ENCODE data around the gene F12.

F12 gene

DNA sequence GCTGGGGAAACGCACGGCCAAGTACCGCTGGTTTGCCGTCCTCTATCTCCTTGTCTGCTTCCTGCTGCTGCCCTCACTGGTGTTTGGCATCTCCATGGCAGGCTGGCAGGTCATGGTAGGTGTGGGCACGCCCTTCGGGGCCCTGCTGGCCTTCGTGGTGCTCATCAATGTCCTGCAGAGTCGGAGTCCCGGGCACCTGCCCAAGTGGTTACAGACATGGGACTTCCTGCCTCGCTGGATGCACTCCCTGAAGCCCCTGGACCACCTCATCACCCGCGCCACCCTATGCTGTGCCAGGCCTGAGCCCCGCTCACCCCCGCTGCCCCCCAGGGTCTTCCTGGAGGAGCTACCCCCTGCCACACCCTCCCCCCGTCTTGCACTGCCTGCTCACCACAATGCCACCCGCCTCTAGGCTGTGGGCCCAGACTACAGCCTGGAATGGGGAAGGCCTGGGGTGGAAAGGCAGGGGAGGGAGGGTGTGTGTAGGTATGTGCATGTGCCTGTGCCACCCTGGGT, 11.4 kb downstream of the F12 start:
- ATAC-seq, result no peak
- TF ChIP-seq SNAI2 (CRISPR knock-in tag; IDR thresholded peaks at IDR 0.05), result no peak
- TF ChIP-seq ZNF565 (CRISPR knock-in tag; conservative IDR thresholded peaks at IDR 0.05; ENCODE audit: low read depth), result no peak
- no peak for TF ChIP-seq ESRRG (CRISPR knock-in tag; IDR thresholded peaks at IDR 0.05)

DNA sequence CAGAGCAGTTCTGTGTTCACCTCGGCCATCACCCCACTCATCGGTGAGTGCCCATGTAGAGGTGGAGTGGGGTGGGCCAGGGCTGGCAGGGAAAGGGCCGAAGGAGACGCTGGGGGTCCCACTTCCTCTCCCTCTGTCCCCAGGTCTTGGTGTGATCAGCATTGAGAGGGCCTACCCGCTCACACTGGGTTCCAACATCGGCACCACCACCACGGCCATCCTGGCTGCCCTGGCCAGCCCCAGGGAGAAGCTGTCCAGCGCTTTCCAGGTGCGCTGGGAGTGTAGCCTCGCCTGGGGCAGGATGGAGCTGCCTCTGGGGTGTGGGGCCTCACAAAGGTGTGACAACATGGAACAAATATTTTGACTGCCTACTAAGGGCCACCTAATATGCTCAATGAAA, 12.6 kb downstream of the F12 start:
- no peak for ATAC-seq
- TF ChIP-seq ZNF565 (CRISPR knock-in tag; conservative IDR thresholded peaks at IDR 0.05; ENCODE audit: low read depth), result no peak
- TF ChIP-seq, protein P1, sequence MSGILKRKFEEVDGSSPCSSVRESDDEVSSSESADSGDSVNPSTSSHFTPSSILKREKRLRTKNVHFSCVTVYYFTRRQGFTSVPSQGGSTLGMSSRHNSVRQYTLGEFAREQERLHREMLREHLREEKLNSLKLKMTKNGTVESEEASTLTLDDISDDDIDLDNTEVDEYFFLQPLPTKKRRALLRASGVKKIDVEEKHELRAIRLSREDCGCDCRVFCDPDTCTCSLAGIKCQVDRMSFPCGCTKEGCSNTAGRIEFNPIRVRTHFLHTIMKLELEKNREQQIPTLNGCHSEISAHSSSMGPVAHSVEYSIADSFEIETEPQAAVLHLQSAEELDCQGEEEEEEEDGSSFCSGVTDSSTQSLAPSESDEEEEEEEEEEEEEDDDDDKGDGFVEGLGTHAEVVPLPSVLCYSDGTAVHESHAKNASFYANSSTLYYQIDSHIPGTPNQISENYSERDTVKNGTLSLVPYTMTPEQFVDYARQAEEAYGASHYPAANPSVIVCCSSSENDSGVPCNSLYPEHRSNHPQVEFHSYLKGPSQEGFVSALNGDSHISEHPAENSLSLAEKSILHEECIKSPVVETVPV (CRISPR knock-in tag; IDR thresholded peaks at IDR 0.05), result no peak
- TF ChIP-seq ESRRG (CRISPR knock-in tag; IDR thresholded peaks at IDR 0.05), result no peak

DNA sequence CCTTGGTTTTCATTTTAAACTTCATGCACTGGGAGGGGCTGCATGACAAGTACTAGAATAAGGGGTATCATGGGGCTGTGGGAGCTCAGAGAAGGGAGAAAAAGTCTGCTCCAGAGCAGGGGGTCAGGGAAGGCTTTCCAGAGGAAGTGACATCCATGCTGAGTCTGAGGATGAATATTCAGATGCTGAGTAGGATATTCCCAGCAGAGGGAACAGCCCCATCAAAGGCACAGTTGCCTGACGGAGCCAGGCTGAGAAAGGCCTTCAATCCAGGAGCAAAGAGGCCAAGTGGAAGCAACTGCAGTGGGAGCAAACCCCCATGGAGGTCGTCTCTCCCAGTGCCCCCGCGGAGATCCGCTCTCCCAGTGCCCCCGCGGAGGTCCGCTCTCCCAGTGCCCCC, 13.3 kb downstream of the F12 start:
- TF ChIP-seq, protein P2, sequence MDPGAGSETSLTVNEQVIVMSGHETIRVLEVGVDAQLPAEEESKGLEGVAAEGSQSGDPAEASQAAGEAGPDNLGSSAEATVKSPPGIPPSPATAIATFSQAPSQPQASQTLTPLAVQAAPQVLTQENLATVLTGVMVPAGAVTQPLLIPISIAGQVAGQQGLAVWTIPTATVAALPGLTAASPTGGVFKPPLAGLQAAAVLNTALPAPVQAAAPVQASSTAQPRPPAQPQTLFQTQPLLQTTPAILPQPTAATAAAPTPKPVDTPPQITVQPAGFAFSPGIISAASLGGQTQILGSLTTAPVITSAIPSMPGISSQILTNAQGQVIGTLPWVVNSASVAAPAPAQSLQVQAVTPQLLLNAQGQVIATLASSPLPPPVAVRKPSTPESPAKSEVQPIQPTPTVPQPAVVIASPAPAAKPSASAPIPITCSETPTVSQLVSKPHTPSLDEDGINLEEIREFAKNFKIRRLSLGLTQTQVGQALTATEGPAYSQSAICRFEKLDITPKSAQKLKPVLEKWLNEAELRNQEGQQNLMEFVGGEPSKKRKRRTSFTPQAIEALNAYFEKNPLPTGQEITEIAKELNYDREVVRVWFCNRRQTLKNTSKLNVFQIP (CRISPR knock-in tag; IDR thresholded peaks at IDR 0.05; ENCODE audit: borderline replicate concordance, low read depth), result no peak
- TF ChIP-seq TOX (CRISPR knock-in tag; IDR thresholded peaks at IDR 0.05; ENCODE audit: borderline replicate concordance), result no peak
- TF ChIP-seq, protein P1 (CRISPR knock-in tag; IDR thresholded peaks at IDR 0.05), result no peak
- TF ChIP-seq ARNTL (CRISPR knock-in tag; IDR thresholded peaks at IDR 0.05; ENCODE audit: borderline replicate concordance, low read depth), result no peak
- TF ChIP-seq, protein P3, sequence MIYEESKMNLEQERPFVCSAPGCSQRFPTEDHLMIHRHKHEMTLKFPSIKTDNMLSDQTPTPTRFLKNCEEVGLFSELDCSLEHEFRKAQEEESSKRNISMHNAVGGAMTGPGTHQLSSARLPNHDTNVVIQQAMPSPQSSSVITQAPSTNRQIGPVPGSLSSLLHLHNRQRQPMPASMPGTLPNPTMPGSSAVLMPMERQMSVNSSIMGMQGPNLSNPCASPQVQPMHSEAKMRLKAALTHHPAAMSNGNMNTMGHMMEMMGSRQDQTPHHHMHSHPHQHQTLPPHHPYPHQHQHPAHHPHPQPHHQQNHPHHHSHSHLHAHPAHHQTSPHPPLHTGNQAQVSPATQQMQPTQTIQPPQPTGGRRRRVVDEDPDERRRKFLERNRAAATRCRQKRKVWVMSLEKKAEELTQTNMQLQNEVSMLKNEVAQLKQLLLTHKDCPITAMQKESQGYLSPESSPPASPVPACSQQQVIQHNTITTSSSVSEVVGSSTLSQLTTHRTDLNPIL (CRISPR knock-in tag; IDR thresholded peaks at IDR 0.05; ENCODE audit: low read depth), result no peak
- no peak for TF ChIP-seq PPARA (CRISPR knock-in tag; IDR thresholded peaks at IDR 0.05; ENCODE audit: borderline replicate concordance)
- TF ChIP-seq ESRRG (CRISPR knock-in tag; IDR thresholded peaks at IDR 0.05), result no peak
- TF ChIP-seq CSDC2 (CRISPR knock-in tag; IDR thresholded peaks at IDR 0.05), result no peak
- TF ChIP-seq, protein P4, sequence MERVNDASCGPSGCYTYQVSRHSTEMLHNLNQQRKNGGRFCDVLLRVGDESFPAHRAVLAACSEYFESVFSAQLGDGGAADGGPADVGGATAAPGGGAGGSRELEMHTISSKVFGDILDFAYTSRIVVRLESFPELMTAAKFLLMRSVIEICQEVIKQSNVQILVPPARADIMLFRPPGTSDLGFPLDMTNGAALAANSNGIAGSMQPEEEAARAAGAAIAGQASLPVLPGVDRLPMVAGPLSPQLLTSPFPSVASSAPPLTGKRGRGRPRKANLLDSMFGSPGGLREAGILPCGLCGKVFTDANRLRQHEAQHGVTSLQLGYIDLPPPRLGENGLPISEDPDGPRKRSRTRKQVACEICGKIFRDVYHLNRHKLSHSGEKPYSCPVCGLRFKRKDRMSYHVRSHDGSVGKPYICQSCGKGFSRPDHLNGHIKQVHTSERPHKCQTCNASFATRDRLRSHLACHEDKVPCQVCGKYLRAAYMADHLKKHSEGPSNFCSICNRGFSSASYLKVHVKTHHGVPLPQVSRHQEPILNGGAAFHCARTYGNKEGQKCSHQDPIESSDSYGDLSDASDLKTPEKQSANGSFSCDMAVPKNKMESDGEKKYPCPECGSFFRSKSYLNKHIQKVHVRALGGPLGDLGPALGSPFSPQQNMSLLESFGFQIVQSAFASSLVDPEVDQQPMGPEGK (CRISPR knock-in tag; IDR thresholded peaks at IDR 0.05; ENCODE audit: borderline replicate concordance), result no peak
- no peak for TF ChIP-seq SNAI2 (CRISPR knock-in tag; IDR thresholded peaks at IDR 0.05)
- TF ChIP-seq ZFP30 (CRISPR knock-in tag; IDR thresholded peaks at IDR 0.05), result no peak
- TF ChIP-seq ZFP3 (CRISPR knock-in tag; IDR thresholded peaks at IDR 0.05), result no peak
- ATAC-seq, result no peak

DNA sequence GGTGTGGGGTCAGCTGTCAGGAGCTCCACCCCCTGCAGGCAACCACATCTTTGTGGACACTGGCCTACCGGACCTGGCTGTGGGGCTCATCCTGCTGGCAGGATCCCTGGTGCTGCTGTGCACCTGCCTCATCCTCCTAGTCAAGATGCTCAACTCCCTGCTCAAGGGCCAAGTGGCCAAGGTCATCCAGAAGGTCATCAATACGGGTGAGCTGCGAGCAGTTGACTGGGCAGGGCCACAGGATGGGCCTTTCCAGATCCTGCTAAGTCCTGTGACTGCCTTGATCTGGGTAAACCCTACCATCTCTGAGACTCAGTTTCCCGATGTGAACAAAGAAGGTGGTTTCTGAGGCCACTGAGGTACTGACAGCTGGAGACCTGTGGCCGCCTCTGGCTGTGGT, 15.4 kb downstream of the F12 start:
- ATAC-seq, result no peak
- TF ChIP-seq ZNF565 (CRISPR knock-in tag; conservative IDR thresholded peaks at IDR 0.05; ENCODE audit: low read depth) (no peak), OSR1 (CRISPR knock-in tag; IDR thresholded peaks at IDR 0.05) (no peak), CSDC2 (CRISPR knock-in tag; IDR thresholded peaks at IDR 0.05) (no peak), ISL1 (CRISPR knock-in tag; IDR thresholded peaks at IDR 0.05) (no peak), ZFP30 (CRISPR knock-in tag; IDR thresholded peaks at IDR 0.05) (no peak), ZNF8 (CRISPR knock-in tag; IDR thresholded peaks at IDR 0.05) (no peak), ZFP3 (CRISPR knock-in tag; IDR thresholded peaks at IDR 0.05) (no peak), TOX (CRISPR knock-in tag; IDR thresholded peaks at IDR 0.05; ENCODE audit: borderline replicate concordance) (no peak), ESRRG (CRISPR knock-in tag; IDR thresholded peaks at IDR 0.05) (no peak), ZNF70 (CRISPR knock-in tag; IDR thresholded peaks at IDR 0.05) (no peak)
- TF ChIP-seq, protein P2 (CRISPR knock-in tag; IDR thresholded peaks at IDR 0.05; ENCODE audit: borderline replicate concordance, low read depth), result no peak
- TF ChIP-seq, protein P5, sequence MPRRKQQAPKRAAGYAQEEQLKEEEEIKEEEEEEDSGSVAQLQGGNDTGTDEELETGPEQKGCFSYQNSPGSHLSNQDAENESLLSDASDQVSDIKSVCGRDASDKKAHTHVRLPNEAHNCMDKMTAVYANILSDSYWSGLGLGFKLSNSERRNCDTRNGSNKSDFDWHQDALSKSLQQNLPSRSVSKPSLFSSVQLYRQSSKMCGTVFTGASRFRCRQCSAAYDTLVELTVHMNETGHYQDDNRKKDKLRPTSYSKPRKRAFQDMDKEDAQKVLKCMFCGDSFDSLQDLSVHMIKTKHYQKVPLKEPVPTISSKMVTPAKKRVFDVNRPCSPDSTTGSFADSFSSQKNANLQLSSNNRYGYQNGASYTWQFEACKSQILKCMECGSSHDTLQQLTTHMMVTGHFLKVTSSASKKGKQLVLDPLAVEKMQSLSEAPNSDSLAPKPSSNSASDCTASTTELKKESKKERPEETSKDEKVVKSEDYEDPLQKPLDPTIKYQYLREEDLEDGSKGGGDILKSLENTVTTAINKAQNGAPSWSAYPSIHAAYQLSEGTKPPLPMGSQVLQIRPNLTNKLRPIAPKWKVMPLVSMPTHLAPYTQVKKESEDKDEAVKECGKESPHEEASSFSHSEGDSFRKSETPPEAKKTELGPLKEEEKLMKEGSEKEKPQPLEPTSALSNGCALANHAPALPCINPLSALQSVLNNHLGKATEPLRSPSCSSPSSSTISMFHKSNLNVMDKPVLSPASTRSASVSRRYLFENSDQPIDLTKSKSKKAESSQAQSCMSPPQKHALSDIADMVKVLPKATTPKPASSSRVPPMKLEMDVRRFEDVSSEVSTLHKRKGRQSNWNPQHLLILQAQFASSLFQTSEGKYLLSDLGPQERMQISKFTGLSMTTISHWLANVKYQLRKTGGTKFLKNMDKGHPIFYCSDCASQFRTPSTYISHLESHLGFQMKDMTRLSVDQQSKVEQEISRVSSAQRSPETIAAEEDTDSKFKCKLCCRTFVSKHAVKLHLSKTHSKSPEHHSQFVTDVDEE (CRISPR knock-in tag; IDR thresholded peaks at IDR 0.05), result no peak
- TF ChIP-seq, protein P3 (CRISPR knock-in tag; IDR thresholded peaks at IDR 0.05; ENCODE audit: low read depth), result no peak
- TF ChIP-seq, protein P4 (CRISPR knock-in tag; IDR thresholded peaks at IDR 0.05; ENCODE audit: borderline replicate concordance), result no peak

All from SK-N-SH treated with all-trans-retinoic acid at 6 μM for 48 hours (cell line).